ENCODE data around the gene RBMS1. TPM values are rescaled to one million over a fixed set of nuclear protein-coding genes. Genes with fewer than 3 reads are reported as not detected.
A peak's percentile ranks its signal among the peaks of the same experiment; 100 is the strongest.

RBMS1 gene
- total and polyA plus RNA-seq, 2 of the 4 experiments (the other 2 are of a cell fraction), result 43.5 to 64.9 TPM

GRCh38 chr2:160309585-160309984, 184.0 kb downstream of the RBMS1 start:
- H2BK5ac ChIP-seq (ENCODE audit: low read depth, low read length, poor library complexity, severe bottlenecking), result peak overlapping the region; percentile 55
- H3K4ac ChIP-seq (ENCODE audit: low read depth, low read length), result peak overlapping the region; percentile 73; the same call in 1 of the 2 replicates
- peaks cover 21% of the 10 kb centered on the region for H3K9me1 ChIP-seq (ENCODE audit: insufficient read depth, low read length)
- H4K91ac ChIP-seq (ENCODE audit: insufficient read depth, low read depth, low read length), result peak overlapping the region; percentile 65; the same call in 1 of the 2 replicates
- H2AK9ac ChIP-seq (replicated peaks; ENCODE audit: low read depth, low read length, poor library complexity), result peak overlapping the region; percentile 38
- H3K27me3 ChIP-seq (ENCODE audit: control insufficient read depth, insufficient read depth, low read length), result no peaks in the 10 kb centered on the region
- dilution Hi-C loops (cut with HindIII; ENCODE audit: low sequenced_read_pairs, unreplicated experiment), result no loop called here
- H3K27ac ChIP-seq (ENCODE audit: insufficient read depth, low read length), result peak overlapping the region; percentile 50; the same call in 1 of the 2 replicates
- no peak overlapping the region for H2AFZ ChIP-seq (replicated peaks; ENCODE audit: low read length, poor library complexity)
- peak overlapping the region; percentile 16; the same call in 1 of the 2 replicates for H2BK20ac ChIP-seq (ENCODE audit: low read depth, low read length)
- peaks cover 24% of the 10 kb centered on the region for H3K4me1 ChIP-seq (ENCODE audit: control insufficient read depth, insufficient read depth, low read length)
- TF ChIP-seq NFE2L2 (IDR thresholded peaks at IDR 0.05; ENCODE audit: low read depth, low read length) (no peak), RFX5 (IDR thresholded peaks at IDR 0.05; ENCODE audit: low read depth, low read length) (no peak), CHD1 (IDR thresholded peaks at IDR 0.05; ENCODE audit: low read depth, low read length) (no peak), MAFK (IDR thresholded peaks at IDR 0.05; ENCODE audit: low read depth, low read length) (no peak), RAD21 (IDR thresholded peaks at IDR 0.05; ENCODE audit: low read length) (no peak)
- H4K5ac ChIP-seq (ENCODE audit: low read depth, low read length), result 0 out of 2 replicates have a peak overlapping the region, but pooled peaks have one; percentile 10
- no peak overlapping the region for H3K4me3 ChIP-seq (ENCODE audit: insufficient read depth, low read depth, low read length)
- peak overlapping the region; percentile 82; the same call in 1 of the 3 replicates for H2BK15ac ChIP-seq (ENCODE audit: low read depth, low read length)
- H4K8ac ChIP-seq (ENCODE audit: low read depth in 2 of 2, low read length in 2 of 2), result peak overlapping the region; percentile 38 to 54; a peak in 3 of 4 replicates
- ATAC-seq (ENCODE audit: low read depth) (peak; percentile 40), DNase-seq (peak; percentile 56)
- POLR2A ChIA-PET (ENCODE audit: unreplicated experiment), result interaction anchor here (0.7 kb wide), 1 partner anchor 105 kb away, joined by 3 read pairs; no protein-coding TSS in a partner anchor
- in situ Hi-C loops (cut with MboI; ENCODE audit: low sequenced_read_pairs), result no loop called here
- H3K9ac ChIP-seq (ENCODE audit: low read depth, low read length), result peak overlapping the region; percentile 12; the same call in 1 of the 2 replicates
- H3K56ac ChIP-seq (ENCODE audit: extremely low read depth, insufficient read depth, low read length), result no peak overlapping the region
- H2BK120ac ChIP-seq (ENCODE audit: low read depth, low read length), result peak overlapping the region; percentile 69
- peak overlapping the region; percentile 40; the same call in 1 of the 2 replicates for H3K18ac ChIP-seq (ENCODE audit: low read depth, low read length)
- H3K14ac ChIP-seq (replicated peaks; ENCODE audit: low read depth, low read length), result peak overlapping the region; percentile 77
- CTCF ChIA-PET, result interaction anchor here (0.6 kb wide), 1 partner anchor 15 kb away, joined by 3 read pairs; no protein-coding TSS in a partner anchor
- H4K20me1 ChIP-seq (ENCODE audit: insufficient read depth, low read length), result peaks cover 20% of the 10 kb centered on the region; the same call in 1 of the 2 replicates
- peak overlapping the region; percentile 39 for H3K23ac ChIP-seq (ENCODE audit: low read depth, low read length)
- H2AK5ac ChIP-seq (ENCODE audit: low read depth, low read length), result peak overlapping the region; percentile 41
- peaks cover 31 to 65% of the 10 kb centered on the region in 2 experiments for H3K79me1 ChIP-seq (ENCODE audit: low read depth in 1 of 2, low read length in 2 of 2)
- no peaks in the 10 kb centered on the region for H3K9me3 ChIP-seq (ENCODE audit: control insufficient read depth, insufficient read depth, low read length)
- BruUV-seq (replicated peaks), result no TSS peak
- intact Hi-C loops (cut with micrococcal nuclease), result no loop called here
- peak overlapping the region; percentile 38 for H3K4me2 ChIP-seq (ENCODE audit: low read depth, low read length)
- peaks cover 20% of the 10 kb centered on the region for H3K36me3 ChIP-seq (ENCODE audit: control insufficient read depth, insufficient read depth, low read length)

Data from IMR-90 (cell line).